SU-DHL-6 (cell line): ENCODE results near the gene THSD4.

Source experiments
- H2AFZ ChIP-seq: fragments of 200-600 bp; sonication (generic); 2 replicates; pipeline ENCODE4 v1.6.1; 2014; ENCODE audit warnings: low read depth, mild to moderate bottlenecking, moderate library complexity, mixed read lengths, antibody characterized with exemption, low read length; ENCODE audit not compliant: severe bottlenecking
- H3F3A ChIP-seq: fragments of 200-600 bp; shearing (Covaris generic); 2 replicates; pipeline ENCODE4 v1.6.0; 2016; ENCODE audit warnings: antibody characterized with exemption, mild to moderate bottlenecking; ENCODE audit not compliant: insufficient read depth
- H3K27ac ChIP-seq: fragments of 200-600 bp; sonication (generic); 2 replicates; pipeline ENCODE4 v1.5.1; 2016; ENCODE audit warnings: low read depth, mild to moderate bottlenecking, low read length, moderate library complexity, mixed read lengths
- H3K27me3 ChIP-seq: fragments of 200-600 bp; sonication (generic), shearing (Covaris generic); 2 replicates; pipeline ENCODE4 v1.6.0; 2014; ENCODE audit warnings: mild to moderate bottlenecking, low read length
- H3K36me3 ChIP-seq: fragments of 200-600 bp; sonication (generic); 2 replicates; pipeline ENCODE4 v1.6.1; 2014; ENCODE audit warnings: mild to moderate bottlenecking, low read length, mixed read lengths
- H3K4me2 ChIP-seq: fragments of 300-600, 200-600 bp; shearing (Covaris generic), sonication (generic); 2 replicates; pipeline ENCODE4 v1.6.0; 2014; ENCODE audit warnings: low read length, low read depth, mild to moderate bottlenecking; ENCODE audit not compliant: poor library complexity, severe bottlenecking
- H3K4me3 ChIP-seq: fragments of 200-600 bp; sonication (generic); 2 replicates; pipeline ENCODE4 v1.5.1; 2014; ENCODE audit warnings: antibody characterized with exemption, low read length, mild to moderate bottlenecking, mixed read lengths; ENCODE audit not compliant: insufficient read depth, poor library complexity, severe bottlenecking
- H3K79me2 ChIP-seq: fragments of 200-600 bp; sonication (generic); 2 replicates; pipeline ENCODE4 v1.6.1; 2014; ENCODE audit warnings: mild to moderate bottlenecking, low read length, moderate library complexity; ENCODE audit not compliant: insufficient read depth
- H3K9ac ChIP-seq: fragments of 200-600 bp; sonication (generic); 2 replicates; pipeline ENCODE4 v1.7.0; 2014; ENCODE audit warnings: mild to moderate bottlenecking, low read length
- H3K9me2 ChIP-seq: fragments of 200-600 bp; sonication (generic); replicated peaks from 2 replicates; pipeline ENCODE4 v1.6.1; 2014; ENCODE audit warnings: low read length; ENCODE audit not compliant: insufficient read depth
- H3K9me3 ChIP-seq: fragments of 200-600 bp; sonication (generic); 2 replicates; pipeline ENCODE4 v1.6.1; 2014; ENCODE audit warnings: low read length, mixed read lengths; ENCODE audit not compliant: insufficient read depth
- H4K20me1 ChIP-seq: fragments of 200-600 bp; sonication (generic); 2 replicates; pipeline ENCODE4 v1.6.1; 2014; ENCODE audit warnings: low read depth, mild to moderate bottlenecking, antibody characterized with exemption, low read length, moderate library complexity, mixed read lengths
- CTCF ChIP-seq: fragments of 200-600 bp; sonication (generic); IDR thresholded peaks from one replicate; pipeline ENCODE4 v1.5.1; 2017; ENCODE audit warnings: antibody characterized with exemption, mild to moderate bottlenecking, low read length, moderate library complexity; ENCODE audit not compliant: insufficient read depth, poor library complexity, severe bottlenecking
- EZH2phosphoT487 ChIP-seq: fragments of 200-600 bp; sonication (generic), shearing (Covaris generic); conservative IDR thresholded peaks from 2 replicates; pipeline ENCODE4 v1.6.1; 2018; ENCODE audit warnings: mild to moderate bottlenecking, antibody characterized with exemption, low read length, moderate library complexity, mixed read lengths

The THSD4 gene

DNA sequence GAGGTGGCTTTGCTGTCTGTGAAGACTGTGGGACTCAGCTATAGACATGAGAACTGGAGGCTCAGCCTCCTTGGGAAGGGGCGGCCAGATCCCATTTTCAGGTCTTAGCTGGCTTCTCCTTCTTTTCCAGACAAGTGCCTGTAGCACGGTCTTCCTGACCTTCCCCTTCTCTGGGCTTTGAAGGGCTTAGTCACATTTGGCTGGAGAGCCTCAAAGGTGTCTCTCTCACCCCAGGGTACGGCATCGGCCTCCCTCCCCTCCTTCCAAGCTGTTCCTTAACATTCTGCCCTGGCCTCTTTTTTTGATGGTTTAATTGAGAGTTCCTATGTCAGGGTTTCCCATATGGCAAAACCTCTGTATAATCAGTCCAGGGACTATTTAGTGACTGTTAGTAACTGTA lies 242.7 kb downstream of the THSD4 start:
- TF ChIP-seq CTCF = no peak
- TF ChIP-seq EZH2phosphoT487 = no peak

GRCh38 chr15:71359246-71359645 lies 244.0 kb downstream of the THSD4 start:
- H3K9ac ChIP-seq = no peak overlapping the region
- H3K4me3 ChIP-seq = no peak overlapping the region
- no peak for TF ChIP-seq CTCF
- TF ChIP-seq EZH2phosphoT487 = no peak
- no peaks in the 10 kb centered on the region for H3K27me3 ChIP-seq
- no peak overlapping the region for H2AFZ ChIP-seq
- H3K79me2 ChIP-seq = no peaks in the 10 kb centered on the region
- H3K27ac ChIP-seq = no peak overlapping the region
- no peaks in the 10 kb centered on the region for H3K9me3 ChIP-seq
- no peaks in the 10 kb centered on the region for H3K9me2 ChIP-seq
- H3K36me3 ChIP-seq = no peaks in the 10 kb centered on the region
- H3K4me2 ChIP-seq = no peak overlapping the region
- no peaks in the 10 kb centered on the region for H4K20me1 ChIP-seq
- H3F3A ChIP-seq = no peaks in the 10 kb centered on the region

More for the DNA sequence above, 242.7 kb downstream of the THSD4 start:
- Histone ChIP-seq H3K36me3 (no peaks in the 10 kb centered on the region), H3K4me2 (no peak overlapping the region), H3K79me2 (no peaks in the 10 kb centered on the region), H3F3A (no peaks in the 10 kb centered on the region), H4K20me1 (no peaks in the 10 kb centered on the region), H2AFZ (no peak overlapping the region), H3K27me3 (no peaks in the 10 kb centered on the region), H3K4me3 (no peak overlapping the region), H3K27ac (no peak overlapping the region), H3K9me3 (no peaks in the 10 kb centered on the region), H3K9ac (no peak overlapping the region), H3K9me2 (no peaks in the 10 kb centered on the region)

DNA sequence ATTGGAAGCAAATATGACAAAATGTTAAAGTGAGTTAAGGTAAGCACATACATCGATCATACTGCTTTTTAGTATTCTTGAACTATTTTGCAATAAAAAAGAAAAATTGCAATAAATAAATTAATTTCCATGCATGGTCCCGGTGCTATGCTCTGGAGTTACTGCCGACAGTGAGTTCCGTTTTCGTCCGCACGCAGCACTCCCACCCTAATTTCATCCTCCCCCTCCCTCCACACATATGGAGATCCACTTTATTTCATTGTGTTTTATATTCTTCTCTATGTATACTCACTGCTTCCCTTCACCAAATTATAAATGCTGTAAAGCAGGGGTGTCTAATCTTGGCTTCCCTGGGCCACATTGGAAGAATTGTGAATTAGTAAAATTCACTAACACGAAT lies 247.3 kb downstream of the THSD4 start:
- no peaks in the 10 kb centered on the region for H3K79me2 ChIP-seq
- no peak overlapping the region for H3K9ac ChIP-seq
- H3K4me3 ChIP-seq = no peak overlapping the region
- no peaks in the 10 kb centered on the region for H3K9me2 ChIP-seq
- no peak overlapping the region for H3K4me2 ChIP-seq
- no peaks in the 10 kb centered on the region for H3K36me3 ChIP-seq
- no peaks in the 10 kb centered on the region for H3K9me3 ChIP-seq
- H4K20me1 ChIP-seq = no peaks in the 10 kb centered on the region
- H3K27ac ChIP-seq = no peak overlapping the region
- TF ChIP-seq CTCF (no peak), EZH2phosphoT487 (no peak)
- no peaks in the 10 kb centered on the region for H3K27me3 ChIP-seq
- no peaks in the 10 kb centered on the region for H3F3A ChIP-seq
- H2AFZ ChIP-seq = no peak overlapping the region
